KOPT-K1 (cell line): ENCODE results near the gene RPUSD1.

Experiments used
- H3K27ac ChIP-seq: fragments of 200-600 bp; sonication (generic); 2 replicates; pipeline ENCODE4 v1.5.1; 2016; ENCODE audit warnings: antibody characterized with exemption, mild to moderate bottlenecking, low read depth, low read length; ENCODE audit not compliant: poor library complexity, severe bottlenecking
- H3K36me3 ChIP-seq: fragments of 200-600 bp; sonication (generic); 2 replicates; pipeline ENCODE4 v1.5.1; 2017; ENCODE audit warnings: antibody characterized with exemption, mild to moderate bottlenecking, low read length, moderate library complexity; ENCODE audit not compliant: insufficient read depth
- H3K9me3 ChIP-seq: fragments of 200-600 bp; sonication (generic); 2 replicates; pipeline ENCODE4 v1.5.1; 2017; ENCODE audit warnings: antibody characterized with exemption, low read length, mild to moderate bottlenecking; ENCODE audit not compliant: insufficient read depth, poor library complexity, severe bottlenecking

Gene RPUSD1

GRCh38 chr16:796296-797119 lies 8.3 kb upstream of the RPUSD1 start:
- Histone ChIP-seq H3K9me3 (no peaks in the 10 kb centered on the region), H3K36me3 (peaks cover 39% of the 10 kb centered on the region), H3K27ac (no peak overlapping the region)

DNA sequence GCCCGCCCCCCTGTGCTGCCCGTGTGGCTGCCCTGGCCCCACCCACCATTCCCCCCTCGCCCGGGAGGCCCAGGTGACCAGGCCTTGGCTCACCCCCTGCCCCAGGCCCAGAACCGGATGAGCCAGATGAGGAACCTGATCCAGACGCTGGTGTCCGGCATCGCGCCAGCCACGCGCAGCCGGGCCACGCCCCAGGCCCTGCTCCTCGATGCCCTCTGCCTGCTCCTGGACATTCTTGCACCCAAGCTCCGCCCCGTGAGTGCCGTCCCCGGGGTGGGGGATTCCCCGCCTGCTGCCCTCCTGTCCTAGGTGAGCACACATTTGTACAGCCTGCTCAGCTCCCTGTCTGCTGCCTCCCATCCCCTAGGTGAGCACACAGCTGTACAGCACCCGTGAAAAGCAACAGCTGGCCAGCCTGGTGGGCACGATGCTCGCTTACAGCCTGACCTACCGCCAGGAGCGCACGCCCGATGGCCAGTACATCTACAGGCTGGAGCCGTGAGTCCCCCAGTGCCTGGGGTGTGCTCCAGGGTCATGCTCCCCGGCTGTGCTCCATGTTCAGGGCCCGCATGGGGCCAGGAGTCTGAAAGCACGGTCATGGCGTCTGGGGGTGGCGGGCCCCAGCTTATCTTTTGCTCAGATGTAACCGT lies 7.5 kb upstream of the RPUSD1 start:
- Histone ChIP-seq H3K36me3 (peaks cover 47% of the 10 kb centered on the region), H3K27ac (no peak overlapping the region), H3K9me3 (no peaks in the 10 kb centered on the region)

DNA sequence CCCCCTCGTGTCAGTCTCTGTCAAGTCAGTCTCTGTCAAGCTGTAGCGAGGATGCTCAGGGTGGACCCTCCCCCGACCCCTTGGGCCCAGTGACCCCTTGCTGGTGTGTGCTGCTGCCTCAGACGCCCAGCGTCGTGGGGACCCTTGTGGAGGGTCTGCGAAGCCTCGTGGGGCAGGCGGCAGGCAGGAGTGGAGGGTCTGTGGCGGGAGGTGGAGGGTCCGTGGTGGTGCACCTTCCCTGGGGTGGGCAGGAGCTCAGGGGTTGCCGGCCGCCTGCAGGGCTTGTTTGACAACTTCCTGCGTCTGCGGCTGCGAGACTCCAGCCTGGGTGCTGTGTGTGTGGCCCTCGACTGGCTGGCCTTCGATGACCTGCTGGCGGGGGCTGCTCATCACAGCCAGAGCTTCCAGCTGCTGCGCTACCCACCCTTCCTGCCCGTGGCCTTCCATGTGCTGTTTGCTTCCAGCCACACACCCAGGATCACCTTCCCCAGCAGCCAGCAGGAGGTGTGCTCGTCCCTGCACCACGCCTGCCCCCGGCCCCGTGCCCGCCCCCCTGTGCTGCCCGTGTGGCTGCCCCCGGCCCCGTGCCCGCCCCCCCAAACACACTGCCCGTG lies 6.8 kb upstream of the RPUSD1 start:
- H3K9me3 ChIP-seq, result no peaks in the 10 kb centered on the region
- peaks cover 55% of the 10 kb centered on the region for H3K36me3 ChIP-seq
- H3K27ac ChIP-seq, result no peak overlapping the region

DNA sequence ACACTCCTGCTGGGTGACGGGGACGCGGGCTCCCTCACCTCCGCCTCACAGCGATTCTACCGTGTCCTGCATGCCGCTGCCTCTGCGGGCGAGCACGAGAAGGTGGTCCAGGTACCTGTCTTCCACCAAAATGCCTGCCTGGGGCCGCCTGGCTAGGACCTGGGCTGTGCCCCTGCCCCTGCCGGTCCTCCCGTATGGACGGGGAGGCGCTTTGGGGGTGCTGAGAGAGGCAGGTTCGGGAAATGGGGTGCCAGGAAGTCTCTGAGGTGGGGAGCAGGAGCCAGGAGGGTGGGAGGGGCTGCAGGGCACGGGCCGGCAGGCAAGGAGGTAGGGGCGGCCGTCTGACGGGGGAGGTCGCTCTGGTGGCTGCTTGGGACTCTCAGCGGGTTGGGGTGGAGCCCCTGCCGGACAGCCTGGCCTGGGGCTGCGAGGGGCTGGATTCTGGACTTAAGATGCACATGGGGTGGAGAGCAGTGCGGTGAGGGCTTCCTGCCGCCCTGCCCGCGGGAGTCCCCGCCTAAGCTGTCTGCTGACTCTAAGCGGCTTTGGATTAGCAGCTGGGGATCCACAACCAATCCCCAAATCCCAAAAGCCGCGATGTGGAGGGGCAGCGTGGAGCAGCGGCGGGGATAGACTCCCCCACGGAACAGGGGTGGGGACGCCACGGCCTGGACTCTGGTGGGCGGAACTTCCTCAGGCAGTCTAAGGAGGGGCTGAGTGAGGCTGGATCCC lies 6.1 kb upstream of the RPUSD1 start:
- peaks cover 60% of the 10 kb centered on the region for H3K36me3 ChIP-seq
- no peak overlapping the region for H3K27ac ChIP-seq
- no peaks in the 10 kb centered on the region for H3K9me3 ChIP-seq

- Histone ChIP-seq H3K36me3 (peaks cover 60% of the 10 kb centered on the region), H3K27ac (no peak overlapping the region), H3K9me3 (no peaks in the 10 kb centered on the region)
Observed at GRCh38 chr16:793414-793813, 5.2 kb upstream of the RPUSD1 start.

GRCh38 chr16:792221-792995 lies 4.2 kb upstream of the RPUSD1 start:
- peaks cover 60% of the 10 kb centered on the region for H3K36me3 ChIP-seq
- H3K9me3 ChIP-seq, result no peaks in the 10 kb centered on the region
- H3K27ac ChIP-seq, result no peak overlapping the region

DNA sequence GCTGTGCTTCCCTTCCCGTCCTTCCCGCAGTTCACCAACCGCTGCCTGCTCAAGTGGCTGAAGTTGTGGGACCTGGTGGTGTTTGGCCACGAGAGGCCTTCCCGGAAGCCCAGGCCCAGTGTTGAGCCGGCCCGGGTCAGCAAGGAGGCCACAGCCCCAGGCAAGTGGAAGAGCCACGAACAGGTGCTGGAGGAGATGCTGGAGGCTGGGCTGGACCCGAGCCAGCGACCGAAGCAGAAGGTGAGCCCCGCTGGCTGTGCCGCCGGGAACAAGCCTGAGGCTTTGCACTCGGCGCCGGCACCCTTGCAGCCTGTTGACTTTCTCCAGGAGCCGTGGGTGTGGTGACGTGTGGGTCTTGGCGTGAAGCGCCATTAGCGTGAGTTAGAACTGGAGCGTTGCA lies 3.0 kb upstream of the RPUSD1 start:
- no peak overlapping the region for H3K27ac ChIP-seq
- H3K36me3 ChIP-seq, result peaks cover 60% of the 10 kb centered on the region
- H3K9me3 ChIP-seq, result no peaks in the 10 kb centered on the region

GRCh38 chr16:790086-790485 lies 1.9 kb upstream of the RPUSD1 start:
- H3K27ac ChIP-seq, result no peak overlapping the region
- H3K9me3 ChIP-seq, result no peaks in the 10 kb centered on the region
- peaks cover 65% of the 10 kb centered on the region for H3K36me3 ChIP-seq

GRCh38 chr16:789191-789850 lies 1.1 kb upstream of the RPUSD1 start:
- Histone ChIP-seq H3K9me3 (no peaks in the 10 kb centered on the region), H3K27ac (peak overlapping the region; percentile 80), H3K36me3 (peaks cover 66% of the 10 kb centered on the region)

- H3K9me3 ChIP-seq, result no peaks in the 10 kb centered on the region
- peaks cover 59% of the 10 kb centered on the region for H3K36me3 ChIP-seq
- peak within 1 kb of the TSS; percentile 83 for H3K27ac ChIP-seq
Observed at GRCh38 chr16:788399-789126, 382 bp upstream of the RPUSD1 start, which contains the start of gene CHTF18. CHTF18 (plus strand) TSS chr16:788620; CDS start chr16:788685, 65 bp downstream.

DNA sequence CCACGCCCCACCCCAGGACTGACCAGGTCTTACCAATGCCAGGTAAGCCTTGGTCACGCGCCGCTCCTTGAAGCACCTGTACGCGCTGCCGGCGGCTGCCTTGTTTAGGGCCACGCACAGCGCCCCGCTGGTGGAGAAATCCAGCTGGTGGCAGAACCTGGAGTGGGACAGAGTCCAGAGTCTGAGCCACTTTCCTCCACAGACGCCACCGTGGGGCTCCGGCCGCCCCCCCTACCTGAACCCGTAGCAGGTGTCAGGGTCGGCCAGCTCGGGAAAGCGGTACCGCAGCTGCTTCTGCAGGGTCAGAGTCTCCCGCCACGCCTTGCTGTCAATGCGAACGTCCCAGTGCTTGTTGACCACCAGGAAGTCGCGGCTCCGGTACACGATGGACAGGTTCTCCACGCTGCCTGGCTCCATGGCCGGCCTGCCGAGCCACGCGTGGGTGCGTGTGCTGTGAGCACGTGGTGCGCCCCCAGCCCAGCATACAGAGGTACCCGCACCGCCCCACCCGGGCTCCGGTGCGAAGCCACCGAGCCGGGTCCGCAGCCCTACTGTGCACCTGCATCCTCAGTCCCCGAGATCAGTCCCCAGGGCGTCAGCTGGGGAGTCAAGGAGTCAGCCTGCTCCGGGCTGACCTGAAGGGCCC lies 737 bp downstream of the RPUSD1 start:
- peaks cover 54% of the 10 kb centered on the region for H3K36me3 ChIP-seq
- peak overlapping the region; percentile 83 for H3K27ac ChIP-seq
- H3K9me3 ChIP-seq, result no peaks in the 10 kb centered on the region

- no peaks in the 10 kb centered on the region for H3K9me3 ChIP-seq
- H3K27ac ChIP-seq, result no peak overlapping the region
- H3K36me3 ChIP-seq, result peaks cover 38% of the 10 kb centered on the region; the same call in 1 of the 2 replicates
Observed at GRCh38 chr16:785563-786535, 2.3 kb downstream of the RPUSD1 start.
